ENCODE data around the gene ITGA11.

- TF ChIP-seq CTCF (IDR thresholded peaks at IDR 0.05) (no peak), POLR2A (IDR thresholded peaks at IDR 0.05) (no peak), POLR2AphosphoS5 (IDR thresholded peaks at IDR 0.05) (no peak)
Observed at GRCh38 chr15:68354923-68355322, 77.0 kb downstream of the ITGA11 start.

Data from breast epithelium (tissue), 3 donors.